H1 (cell line): ENCODE measurements around the gene SLC23A1. TPM values are rescaled to one million over a fixed set of nuclear protein-coding genes. Genes with fewer than 3 reads are reported as not detected.
A peak's percentile ranks its signal among the peaks of the same experiment; 100 is the strongest.

Experiments used
- ASH2L ChIP-seq: fragments of 200-600, 300-600 bp; sonication (generic); IDR thresholded peaks from one replicate; pipeline ENCODE4 v1.7.1; 2017; ENCODE audit warnings: low read length
- BCL11A ChIP-seq, 2 experiments: IDR thresholded peaks; one replicate each; pipeline ENCODE4 v1.6.1; 2011; ENCODE audit warnings: low read depth in 2 of 2, low read length in 2 of 2, mild to moderate bottlenecking in 2 of 2
- CBX5 ChIP-seq: fragments of 300-800, 300-1000 bp; sonication (generic); IDR thresholded peaks from 2 replicates; pipeline ENCODE4 v1.7.1; 2016; ENCODE audit warnings: antibody characterized with exemption, low read length, low read depth
- CEBPB ChIP-seq: IDR thresholded peaks from 2 replicates; pipeline ENCODE4 v1.6.1; 2012; ENCODE audit warnings: low read depth, low read length
- CREB1 ChIP-seq: IDR thresholded peaks from 2 replicates; pipeline ENCODE4 v1.6.1; 2012; ENCODE audit warnings: inconsistent platforms
- EGR1 ChIP-seq: IDR thresholded peaks from 2 replicates; pipeline ENCODE4 v1.6.1; 2011; ENCODE audit warnings: low read depth, low read length, borderline replicate concordance
- HDAC6 ChIP-seq: IDR thresholded peaks from one replicate; pipeline ENCODE4 v1.7.1; 2012; ENCODE audit warnings: low read depth, mild to moderate bottlenecking, inconsistent platforms, low read length, moderate library complexity
- JUN ChIP-seq: IDR thresholded peaks from 2 replicates; pipeline ENCODE4 v1.6.1; 2011; ENCODE audit warnings: low read depth, mild to moderate bottlenecking, improper control_type of control experiment, low read length
- JUND ChIP-seq: IDR thresholded peaks from 2 replicates; pipeline ENCODE4 v1.6.1; 2011; ENCODE audit warnings: mild to moderate bottlenecking, improper control_type of control experiment, low read length
- KDM5A ChIP-seq: fragments of 200-600 bp; IDR thresholded peaks from 2 replicates; pipeline ENCODE4 v1.7.1; 2012; ENCODE audit warnings: mild to moderate bottlenecking, low read length, inconsistent platforms, mixed read lengths
- NANOG ChIP-seq: IDR thresholded peaks from 2 replicates; pipeline ENCODE4 v1.6.1; 2011; ENCODE audit warnings: low read length, low read depth, mild to moderate bottlenecking, inconsistent platforms; ENCODE audit not compliant: insufficient read depth, poor library complexity, severe bottlenecking
- NRF1 ChIP-seq: IDR thresholded peaks from 2 replicates; pipeline ENCODE4 v1.6.1; 2011; ENCODE audit warnings: mild to moderate bottlenecking, low read depth, low read length, improper control_type of control experiment
- PHF8 ChIP-seq: fragments of 200-600 bp; sonication (generic); conservative IDR thresholded peaks from 2 replicates; pipeline ENCODE4 v1.7.1; 2012; ENCODE audit warnings: low read depth, mild to moderate bottlenecking, inconsistent platforms, low read length, moderate library complexity
- POLR2A ChIP-seq, 2 experiments: IDR thresholded peaks; 1 replicate in 1 of 2; 2 replicates in 1 of 2; pipeline ENCODE4 v1.6.1; 2011; ENCODE audit warnings: low read depth in 2 of 2, low read length in 2 of 2, mild to moderate bottlenecking in 2 of 2; ENCODE audit errors: control extremely low read depth in 1 of 2
- POU5F1 ChIP-seq: IDR thresholded peaks from 2 replicates; pipeline ENCODE4 v1.6.1; 2011; ENCODE audit warnings: low read depth, mild to moderate bottlenecking, low read length, moderate library complexity
- RXRA ChIP-seq: IDR thresholded peaks from 2 replicates; pipeline ENCODE4 v1.6.1; 2011; ENCODE audit warnings: low read depth, mild to moderate bottlenecking, low read length, moderate library complexity; ENCODE audit not compliant: insufficient read depth
- SIX5 ChIP-seq: IDR thresholded peaks from 2 replicates; pipeline ENCODE4 v1.6.1; 2011; ENCODE audit warnings: mild to moderate bottlenecking, low read depth, low read length
- SP4 ChIP-seq: IDR thresholded peaks from 2 replicates; pipeline ENCODE4 v1.6.1; 2012; ENCODE audit warnings: low read length, inconsistent platforms
- USF2 ChIP-seq: IDR thresholded peaks from 2 replicates; pipeline ENCODE4 v1.6.1; 2011; ENCODE audit warnings: low read length, improper control_type of control experiment
- ZNF274 ChIP-seq: IDR thresholded peaks from 2 replicates; pipeline ENCODE4 v1.7.0; 2012; ENCODE audit warnings: low read length, borderline replicate concordance; ENCODE audit errors: extremely low read depth
- polyA plus RNA-seq, 7 experiments: library from polyadenylated mRNA; depleted of rRNA in 3 of 7; stranded (reverse) in 5 of 7; unstranded in 2 of 7; fragments of >200 nt in 5 of 7; fragments of 200-250 nt in 2 of 7; gene quantifications; 1 replicate in 5 of 7; 2 replicates in 1 of 7; 4 replicates in 1 of 7; pipeline versions ENCODE4 v1.2.1 to v1.2.3, GENCODE V29; 2011 to 2013; ENCODE audit warnings: missing spikeins in 2 of 7, mixed read lengths in 2 of 7
- total RNA-seq: library from RNA; stranded (reverse); fragmentation: NEBNext Ultra II Directional; extraction: Animal tissue kit (Norgen Biotek cat#: 25700); gene quantifications from 2 replicates; pipeline ENCODE4 v1.2.1, GENCODE V29; 2021

SLC23A1 gene
- total and polyA plus RNA-seq, 2 of the 8 experiments (the other 6 are each of a cell fraction or from before 2014, with no cell fraction given) = not detected

- no peak for TF ChIP-seq NRF1
- no peak for TF ChIP-seq SIX5
- no peak for TF ChIP-seq BCL11A (IDR thresholded peaks at IDR 0.05; ENCODE audit: low read depth in 2 of 2, low read length in 2 of 2)
- TF ChIP-seq KDM5A = no peak
- no peak for TF ChIP-seq JUN
- TF ChIP-seq HDAC6 = no peak
- no peak for TF ChIP-seq ZNF274
- no peak for TF ChIP-seq RXRA
- TF ChIP-seq USF2 = no peak; the same call in 1 of the 2 replicates
- no peak for TF ChIP-seq SP4
- TF ChIP-seq POLR2A (IDR thresholded peaks at IDR 0.05; ENCODE audit: control extremely low read depth in 1 of 2, low read depth in 2 of 2, low read length in 2 of 2) = peak in 1 of 2 experiments; percentile 52; a peak in 2 of 3 replicates
- no peak for TF ChIP-seq CBX5
- TF ChIP-seq JUND = no peak
- no peak for TF ChIP-seq POU5F1
- TF ChIP-seq NANOG = no peak
- TF ChIP-seq EGR1 = no peak
- TF ChIP-seq CREB1 = no peak
- no peak for TF ChIP-seq CEBPB
- peak; percentile 44; the same call in 1 of the 2 replicates for TF ChIP-seq PHF8
- TF ChIP-seq ASH2L = peak; percentile 55
Measured at GRCh38 chr5:139392678-139393496, 9.8 kb upstream of the SLC23A1 start (continued).
